Endothelial cell of umbilical vein (primary cell): Measurements from ENCODE around the gene SERPINA1. TPM values are rescaled to one million over a fixed set of nuclear protein-coding genes. Genes with fewer than 3 reads are reported as not detected.

ENCODE experiments used
- BruUV-seq: library from RNA; stranded (reverse); fragments of 400-500 nt; replicated peaks from 2 replicates; lab custom pipeline; 2021; lab: Mats Ljungman, UMichigan
- CTCF ChIA-PET: fragments of 300-600, 350-600 bp; sonication (Branson Sonifier 250); formaldehyde crosslinking; loops from one replicate; lab custom pipeline; 2021; ENCODE audit warnings: antibody characterized with exemption, inconsistent platforms; lab: Charles Lee
- POLR2A ChIA-PET: fragments of 300-600, 350-600 bp; sonication (Branson Sonifier 250); formaldehyde crosslinking; loops from one replicate; lab custom pipeline; 2021; ENCODE audit warnings: antibody characterized with exemption, inconsistent platforms; lab: Charles Lee
- DNase-seq: peaks from one replicate; pipeline ENCODE4 v3.0.0-alpha.2; 2011; ENCODE audit warnings: low read depth, low spot score
- FAIRE-seq: peaks from 2 replicates; lab custom pipeline; 2011; peaks lifted over from hg19 to GRCh38; lab: Jason Lieb, UNC
- H2AFZ ChIP-seq: 2 replicates; pipeline ENCODE4 v1.6.0; 2012; ENCODE audit warnings: low read depth, low read length, control low read depth, inconsistent platforms
- H3K27ac ChIP-seq: 2 replicates; pipeline ENCODE4 v1.5.1; 2011; ENCODE audit warnings: low read depth, mild to moderate bottlenecking, control low read depth, low read length, moderate library complexity; ENCODE audit not compliant: insufficient read depth
- H3K27me3 ChIP-seq, 2 experiments: 2 replicates each; pipeline versions ENCODE4 v1.6.0 to v1.6.1; 2011; ENCODE audit warnings: low read length in 2 of 2, mixed read lengths in 1 of 2; ENCODE audit not compliant: control insufficient read depth in 2 of 2, insufficient read depth in 2 of 2
- H3K36me3 ChIP-seq, 2 experiments: 2 replicates in 1 of 2; 3 replicates in 1 of 2; pipeline ENCODE4 v1.5.1; 2011; ENCODE audit warnings: low read length in 2 of 2, mild to moderate bottlenecking in 1 of 2, moderate library complexity in 1 of 2; ENCODE audit not compliant: control insufficient read depth in 2 of 2, insufficient read depth in 2 of 2; ENCODE audit errors: extremely low read depth in 1 of 2
- H3K4me1 ChIP-seq: 3 replicates; pipeline ENCODE4 v1.5.1; 2011; ENCODE audit warnings: mild to moderate bottlenecking, low read length; ENCODE audit not compliant: control insufficient read depth, insufficient read depth; ENCODE audit errors: extremely low read depth
- H3K4me2 ChIP-seq: 2 replicates; pipeline ENCODE4 v1.6.1; 2011; ENCODE audit warnings: low read length, control low read depth, mixed read lengths; ENCODE audit not compliant: insufficient read depth
- H3K4me3 ChIP-seq, 3 experiments: fragments of 200-600 bp in 1 of 3; sonication (generic), shearing (Covaris generic) in 1 of 3; replicated peaks in 1 of 3; 2 replicates each; pipeline ENCODE4 v1.5.1; 2011 to 2016; ENCODE audit warnings: control low read depth in 3 of 3, low read length in 3 of 3, mild to moderate bottlenecking in 2 of 3, inconsistent platforms in 1 of 3, low read depth in 1 of 3, moderate library complexity in 1 of 3; ENCODE audit not compliant: insufficient read depth in 1 of 3
- H3K79me2 ChIP-seq: 2 replicates; pipeline ENCODE4 v1.6.0; 2012; ENCODE audit warnings: low read length, inconsistent platforms; ENCODE audit not compliant: control insufficient read depth, insufficient read depth
- H3K9ac ChIP-seq: replicated peaks from 2 replicates; pipeline ENCODE3; 2011; ENCODE audit warnings: low read length, control low read depth; ENCODE audit not compliant: insufficient read depth; ENCODE audit errors: extremely low read depth
- H3K9me1 ChIP-seq: replicated peaks from 3 replicates; pipeline ENCODE4 v1.6.0; 2011; ENCODE audit warnings: mild to moderate bottlenecking, low read length; ENCODE audit not compliant: control insufficient read depth, insufficient read depth; ENCODE audit errors: extremely low read depth
- H3K9me3 ChIP-seq: replicated peaks from 2 replicates; pipeline ENCODE4 v1.5.1; 2012; ENCODE audit warnings: low read length, inconsistent platforms; ENCODE audit not compliant: control insufficient read depth, insufficient read depth
- H4K20me1 ChIP-seq: replicated peaks from 2 replicates; pipeline ENCODE3; 2011; ENCODE audit warnings: mild to moderate bottlenecking, low read length; ENCODE audit not compliant: control insufficient read depth, insufficient read depth; ENCODE audit errors: extremely low read depth
- EZH2 ChIP-seq: IDR thresholded peaks from 2 replicates; pipeline ENCODE4 v1.6.1; 2012; ENCODE audit warnings: borderline replicate concordance, low read depth, mild to moderate bottlenecking, moderate library complexity, low read length, inconsistent platforms; ENCODE audit not compliant: severe bottlenecking
- FOS ChIP-seq: IDR thresholded peaks from 2 replicates; pipeline ENCODE4 v1.6.1; 2011; ENCODE audit warnings: mild to moderate bottlenecking, low read length, moderate library complexity, borderline replicate concordance; ENCODE audit not compliant: insufficient read depth
- GATA2 ChIP-seq: IDR thresholded peaks from 2 replicates; pipeline ENCODE4 v1.7.0; 2011; ENCODE audit warnings: low read depth, mild to moderate bottlenecking, moderate library complexity, mixed read lengths, low read length; ENCODE audit not compliant: insufficient read length, insufficient read depth
- JUN ChIP-seq: IDR thresholded peaks from 2 replicates; pipeline ENCODE4 v1.6.1; 2011; ENCODE audit warnings: borderline replicate concordance, low read depth; ENCODE audit not compliant: insufficient read length, insufficient read depth
- MYC ChIP-seq: IDR thresholded peaks from one replicate; pipeline ENCODE4 v1.6.1; 2011; ENCODE audit warnings: mild to moderate bottlenecking, low read depth, low read length
- POLR2A ChIP-seq: IDR thresholded peaks from 2 replicates; pipeline ENCODE4 v1.6.1; 2012; ENCODE audit warnings: low read depth, mild to moderate bottlenecking, control low read depth, low read length
- POLR2AphosphoS5 ChIP-seq: IDR thresholded peaks from 2 replicates; pipeline ENCODE4 v1.6.1; 2012; ENCODE audit warnings: low read depth, mild to moderate bottlenecking, control low read depth, low read length, moderate library complexity; ENCODE audit not compliant: insufficient read depth
- dilution Hi-C: fragments of 300-500 bp; cut with MboI; formaldehyde crosslinking; loops from one replicate; pipeline ENCODE4 v1.15.0; 2019; ENCODE audit warnings: low sequenced_read_pairs; ENCODE audit not compliant: extremely low pct_ligation_motif_present
- intact Hi-C: fragments of 100-400 bp; cut with micrococcal nuclease; formaldehyde crosslinking; loops from one replicate; pipeline ENCODE4 v1.10.0; 2022
- polyA plus RNA-seq, 4 experiments: library from polyadenylated mRNA; depleted of rRNA in 3 of 4; stranded (reverse) in 3 of 4; unstranded in 1 of 4; fragments of >200 nt; gene quantifications; 2 replicates each; pipeline versions ENCODE4 v1.2.1 to v1.2.3, GENCODE V29; 2011 to 2012; ENCODE audit warnings: missing spikeins in 1 of 4
- total RNA-seq: library from RNA; stranded (reverse); gene quantifications from 2 replicates; pipeline ENCODE4 v1.2.3, GENCODE V29; 2021
- TF ChIP-seq, protein P1 (sequence below): IDR thresholded peaks from 2 replicates; pipeline ENCODE4 v1.6.1; 2011; ENCODE audit not compliant: insufficient read depth, insufficient read length
- TF ChIP-seq, protein P2 (sequence below), 2 donors: IDR thresholded peaks; 1 replicate in 1 of 2; 2 replicates in 1 of 2; pipeline ENCODE4 v1.5.1; 2011; ENCODE audit warnings: low read length in 2 of 2, mild to moderate bottlenecking in 2 of 2, moderate library complexity in 2 of 2, control low read depth in 1 of 2, inconsistent platforms in 1 of 2, low read depth in 1 of 2; ENCODE audit not compliant: insufficient read depth in 1 of 2; ENCODE audit errors: extremely low read depth in 1 of 2

Gene SERPINA1
- total and polyA plus RNA-seq, 2 donors (not counting 3 experiments of a cell fraction or from before 2014, with no cell fraction given) = not detected

DNA sequence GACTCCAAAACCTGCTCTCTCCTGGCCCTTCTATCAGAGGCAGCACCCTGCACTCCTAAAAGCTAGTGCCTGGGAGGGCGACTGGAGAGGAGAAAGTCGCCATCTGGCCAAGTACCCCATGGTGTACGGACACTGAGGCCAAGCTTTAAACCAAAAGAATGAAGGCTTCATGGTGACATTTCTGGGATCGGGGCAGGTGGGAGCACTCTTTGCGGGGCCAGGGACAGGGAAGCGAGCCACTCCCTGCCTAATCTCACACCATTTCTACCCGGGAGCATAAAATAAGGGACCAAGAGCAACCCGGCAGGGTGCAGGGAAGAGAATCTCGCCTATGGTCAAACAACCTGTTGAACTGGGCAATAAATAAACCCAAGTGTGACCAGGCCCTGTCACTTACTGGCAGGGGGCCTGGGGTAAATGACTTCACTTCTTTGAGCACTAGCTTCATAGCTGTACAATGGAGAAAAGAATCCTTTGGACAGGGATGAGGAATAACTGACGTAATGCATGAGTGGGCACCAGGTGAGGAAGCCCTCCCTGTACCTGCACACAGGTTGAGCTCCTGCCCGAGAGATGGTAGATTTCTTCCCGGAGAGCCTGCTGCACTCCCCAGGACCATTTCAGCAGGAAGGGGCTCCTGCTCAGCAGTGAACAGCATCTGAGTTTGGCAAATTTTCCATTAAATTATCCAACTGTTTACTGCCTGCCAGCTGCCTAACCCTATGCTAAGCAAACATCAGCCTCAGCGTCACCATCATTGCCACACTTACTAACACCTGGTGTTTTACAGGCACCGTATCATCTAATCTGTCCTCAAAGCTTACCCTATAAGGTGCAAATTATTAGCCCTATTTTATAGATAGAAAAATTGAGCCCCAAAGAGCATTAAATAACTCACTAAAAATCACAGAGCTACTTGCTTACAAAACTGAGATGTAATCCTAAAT lies 2.0 kb downstream of the SERPINA1 start:
- intact Hi-C loops = no loop called here
- no peak for DNase-seq
- Histone ChIP-seq H3K9me3 (no peaks in the 10 kb centered on the region), H3K9me1 (no peaks in the 10 kb centered on the region), H3K4me1 (no peaks in the 10 kb centered on the region), H3K27me3 (no peaks in the 10 kb centered on the region), H3K4me3 (no peak overlapping the region), H3K27ac (no peak overlapping the region), H3K79me2 (no peaks in the 10 kb centered on the region), H3K36me3 (no peaks in the 10 kb centered on the region), H3K9ac (no peak overlapping the region), H4K20me1 (no peaks in the 10 kb centered on the region), H2AFZ (no peak overlapping the region), H3K4me2 (no peak overlapping the region)
- TF ChIP-seq POLR2AphosphoS5 (no peak), MYC (no peak), JUN (no peak), EZH2 (no peak), POLR2A (no peak), FOS (no peak), GATA2 (no peak)
- TF ChIP-seq, protein P1, sequence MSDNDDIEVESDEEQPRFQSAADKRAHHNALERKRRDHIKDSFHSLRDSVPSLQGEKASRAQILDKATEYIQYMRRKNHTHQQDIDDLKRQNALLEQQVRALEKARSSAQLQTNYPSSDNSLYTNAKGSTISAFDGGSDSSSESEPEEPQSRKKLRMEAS = no peak
- TF ChIP-seq, protein P2, sequence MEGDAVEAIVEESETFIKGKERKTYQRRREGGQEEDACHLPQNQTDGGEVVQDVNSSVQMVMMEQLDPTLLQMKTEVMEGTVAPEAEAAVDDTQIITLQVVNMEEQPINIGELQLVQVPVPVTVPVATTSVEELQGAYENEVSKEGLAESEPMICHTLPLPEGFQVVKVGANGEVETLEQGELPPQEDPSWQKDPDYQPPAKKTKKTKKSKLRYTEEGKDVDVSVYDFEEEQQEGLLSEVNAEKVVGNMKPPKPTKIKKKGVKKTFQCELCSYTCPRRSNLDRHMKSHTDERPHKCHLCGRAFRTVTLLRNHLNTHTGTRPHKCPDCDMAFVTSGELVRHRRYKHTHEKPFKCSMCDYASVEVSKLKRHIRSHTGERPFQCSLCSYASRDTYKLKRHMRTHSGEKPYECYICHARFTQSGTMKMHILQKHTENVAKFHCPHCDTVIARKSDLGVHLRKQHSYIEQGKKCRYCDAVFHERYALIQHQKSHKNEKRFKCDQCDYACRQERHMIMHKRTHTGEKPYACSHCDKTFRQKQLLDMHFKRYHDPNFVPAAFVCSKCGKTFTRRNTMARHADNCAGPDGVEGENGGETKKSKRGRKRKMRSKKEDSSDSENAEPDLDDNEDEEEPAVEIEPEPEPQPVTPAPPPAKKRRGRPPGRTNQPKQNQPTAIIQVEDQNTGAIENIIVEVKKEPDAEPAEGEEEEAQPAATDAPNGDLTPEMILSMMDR (IDR thresholded peaks at IDR 0.05; ENCODE audit: extremely low read depth in 1 of 2, insufficient read depth in 1 of 2, low read depth in 1 of 2, low read length in 2 of 2) = no peak
- FAIRE-seq = no peak
- ChIA-PET POLR2A (no interaction called here), CTCF (no interaction called here)
- BruUV-seq = no TSS peak
- dilution Hi-C loops = no loop called here
